Astrocyte (in vitro differentiated cells and primary cell): ENCODE measurements around the gene ZNF827. TPM values are rescaled to one million over a fixed set of nuclear protein-coding genes. Genes with fewer than 3 reads are reported as not detected.

ENCODE experiments used
- DNase-seq: peaks from one replicate; pipeline ENCODE4 v3.0.0-alpha.2; 2010; ENCODE audit warnings: low read depth
- FAIRE-seq: peaks from 2 replicates; lab custom pipeline; 2011; peaks lifted over from hg19 to GRCh38; lab: Jason Lieb, UNC
- H2AFZ ChIP-seq: 2 replicates; pipeline ENCODE4 v1.6.0; 2012; ENCODE audit warnings: low read depth, low read length, inconsistent platforms
- H3K27ac ChIP-seq: 2 replicates; pipeline ENCODE4 v1.5.1; 2011; ENCODE audit warnings: low read depth, low read length, inconsistent platforms
- H3K27me3 ChIP-seq: 2 replicates; pipeline ENCODE4 v1.6.0; 2011; ENCODE audit warnings: low read length, inconsistent platforms; ENCODE audit not compliant: insufficient read depth
- H3K36me3 ChIP-seq: 2 replicates; pipeline ENCODE4 v1.5.1; 2011; ENCODE audit warnings: low read length, inconsistent platforms; ENCODE audit not compliant: insufficient read depth
- H3K4me1 ChIP-seq: 2 replicates; pipeline ENCODE4 v1.5.1; 2011; ENCODE audit warnings: low read length, inconsistent platforms; ENCODE audit not compliant: insufficient read depth
- H3K4me2 ChIP-seq: 2 replicates; pipeline ENCODE4 v1.6.0; 2012; ENCODE audit warnings: low read length, inconsistent platforms
- H3K4me3 ChIP-seq: 2 replicates; pipeline ENCODE4 v1.5.1; 2011; ENCODE audit warnings: low read depth, mild to moderate bottlenecking, low read length, inconsistent platforms; ENCODE audit not compliant: insufficient read depth
- H3K79me2 ChIP-seq: 2 replicates; pipeline ENCODE4 v1.6.0; 2012; ENCODE audit warnings: mild to moderate bottlenecking, low read length, inconsistent platforms; ENCODE audit not compliant: insufficient read depth
- H3K9ac ChIP-seq: 2 replicates; pipeline ENCODE4 v1.6.0; 2012; ENCODE audit warnings: mild to moderate bottlenecking, low read length, inconsistent platforms
- H3K9me3 ChIP-seq: 2 replicates; pipeline ENCODE4 v1.5.1; 2012; ENCODE audit warnings: low read depth, mild to moderate bottlenecking, low read length, inconsistent platforms; ENCODE audit not compliant: insufficient read depth
- H4K20me1 ChIP-seq: 2 replicates; pipeline ENCODE4 v1.6.0; 2012; ENCODE audit warnings: low read length, inconsistent platforms; ENCODE audit not compliant: insufficient read depth
- H3K27ac Mint-ChIP-seq: one replicate; pipeline ENCODE4 v1.8.0; 2021; ENCODE audit warnings: mild to moderate bottlenecking, mixed read lengths; ENCODE audit not compliant: unreplicated experiment
- H3K27me3 Mint-ChIP-seq: one replicate; pipeline ENCODE4 v1.8.0; 2021; ENCODE audit warnings: low read depth, mixed read lengths; ENCODE audit not compliant: unreplicated experiment
- H3K36me3 Mint-ChIP-seq: one replicate; pipeline ENCODE4 v1.8.0; 2021; ENCODE audit warnings: low read depth, mixed read lengths; ENCODE audit not compliant: unreplicated experiment
- H3K4me1 Mint-ChIP-seq: one replicate; pipeline ENCODE4 v1.8.0; 2021; ENCODE audit warnings: low read depth, mixed read lengths; ENCODE audit not compliant: unreplicated experiment
- H3K4me3 Mint-ChIP-seq: one replicate; pipeline ENCODE4 v1.8.0; 2021; ENCODE audit warnings: mild to moderate bottlenecking, moderate library complexity, mixed read lengths; ENCODE audit not compliant: unreplicated experiment
- H3K9me3 Mint-ChIP-seq: one replicate; pipeline ENCODE4 v1.8.0; 2021; ENCODE audit warnings: mild to moderate bottlenecking, mixed read lengths; ENCODE audit not compliant: unreplicated experiment
- CTCF ChIP-seq: IDR thresholded peaks from 2 replicates; pipeline ENCODE4 v1.5.1; 2011; ENCODE audit warnings: low read depth, mild to moderate bottlenecking, inconsistent platforms, low read length, moderate library complexity; ENCODE audit not compliant: insufficient read depth
- EZH2 ChIP-seq: IDR thresholded peaks from 2 replicates; pipeline ENCODE4 v1.6.1; 2012; ENCODE audit warnings: mild to moderate bottlenecking, low read length, inconsistent platforms; ENCODE audit not compliant: insufficient read depth
- total RNA-seq: library from RNA; stranded (reverse); gene quantifications from 2 replicates; pipeline ENCODE4 v1.2.1, GENCODE V29; 2021

The ZNF827 gene
- total RNA-seq, 1 donor from 2014 or later = 39.7 TPM

- Mint-ChIP-seq H3K27me3 (no peaks in the 10 kb centered on the region), H3K36me3 (peaks cover 42% of the 10 kb centered on the region), H3K9me3 (no peaks in the 10 kb centered on the region), H3K4me3 (no peak overlapping the region), H3K4me1 (peaks cover 4% of the 10 kb centered on the region), H3K27ac (peak overlapping the region; percentile 6)
- FAIRE-seq (peak; percentile 89), DNase-seq (peak; percentile 79)
- H3K9me3 ChIP-seq = no peaks in the 10 kb centered on the region
- H3K4me3 ChIP-seq = no peak overlapping the region
- H2AFZ ChIP-seq = no peak overlapping the region
- no peak overlapping the region for H3K9ac ChIP-seq
- peak overlapping the region; percentile 40 for H3K4me2 ChIP-seq
- H3K36me3 ChIP-seq = peaks cover 9% of the 10 kb centered on the region
- no peaks in the 10 kb centered on the region for H3K79me2 ChIP-seq
- no peak overlapping the region for H3K27ac ChIP-seq
- H3K27me3 ChIP-seq = no peaks in the 10 kb centered on the region
- no peaks in the 10 kb centered on the region for H4K20me1 ChIP-seq
- H3K4me1 ChIP-seq = peaks cover 17% of the 10 kb centered on the region
- TF ChIP-seq CTCF (no peak), EZH2 (no peak)
These were observed 95.5 kb downstream of the ZNF827 start for GRCh38 chr4:145843148-145843547.

DNA sequence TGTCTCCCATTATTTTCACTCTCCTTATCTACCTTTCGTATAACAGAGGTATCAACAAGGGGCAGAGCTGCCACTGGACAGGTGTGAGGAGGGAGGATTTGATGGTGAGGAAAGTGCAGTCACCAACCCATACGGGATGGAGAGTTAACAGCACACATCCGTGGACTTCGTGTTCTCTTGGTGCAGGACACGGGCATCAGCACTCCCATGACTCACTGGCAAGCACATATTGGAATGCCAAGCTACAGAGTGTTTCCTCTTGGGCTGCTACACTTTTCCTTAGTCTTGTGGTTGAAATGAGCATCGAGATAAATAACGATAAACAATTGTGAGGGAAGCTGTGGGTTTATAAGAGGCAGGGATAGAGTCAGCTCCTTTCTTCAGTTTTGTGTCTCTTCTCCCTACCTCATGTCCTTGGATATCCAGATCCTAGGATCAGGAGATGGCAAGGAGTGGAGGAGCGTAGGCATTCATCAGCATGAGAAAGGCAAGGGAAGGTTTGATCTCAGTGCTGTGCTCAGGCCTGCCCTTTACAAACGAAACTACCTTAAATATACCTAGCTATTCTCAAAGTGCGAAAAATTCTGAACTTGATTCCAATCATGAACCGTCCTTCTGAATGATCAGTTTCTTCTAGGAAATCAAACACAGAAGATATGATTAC is 96.3 kb downstream of the ZNF827 start:
- Mint-ChIP-seq H3K4me3 (no peak overlapping the region), H3K27me3 (no peaks in the 10 kb centered on the region)

More for the DNA sequence above, 96.3 kb downstream of the ZNF827 start:
- Histone ChIP-seq H3K9ac (no peak overlapping the region), H3K4me2 (peak overlapping the region; percentile 40), H3K36me3 (peaks cover 9% of the 10 kb centered on the region), H4K20me1 (no peaks in the 10 kb centered on the region), H3K79me2 (no peaks in the 10 kb centered on the region), H3K4me1 (peaks cover 13% of the 10 kb centered on the region), H3K27me3 (no peaks in the 10 kb centered on the region), H3K4me3 (no peak overlapping the region), H2AFZ (no peak overlapping the region), H3K27ac (no peak overlapping the region), H3K9me3 (no peaks in the 10 kb centered on the region)
- H3K27ac Mint-ChIP-seq = no peak overlapping the region
- peaks cover 4% of the 10 kb centered on the region for H3K4me1 Mint-ChIP-seq
- FAIRE-seq (no peak), DNase-seq (peak; percentile 29)
- H3K36me3 Mint-ChIP-seq = peaks cover 42% of the 10 kb centered on the region
- H3K9me3 Mint-ChIP-seq = no peaks in the 10 kb centered on the region
- no peak for TF ChIP-seq EZH2
- TF ChIP-seq CTCF = no peak
